ENCODE data around the gene DNAH1. TPM values are rescaled to one million over a fixed set of nuclear protein-coding genes. Genes with fewer than 3 reads are reported as not detected.
"Not testable (repeated sequence)": the region's sequence is repeated elsewhere in the genome, so short reads cannot be mapped to it uniquely, and the experiment has no call there.

Gene DNAH1
- 0.71 and 2.1 TPM in 2 replicates for total RNA-seq (2014; rRNA removed)
- polyA plus RNA-seq (2012): 0.53 TPM

GRCh38 chr3:52315977-52316764 is at the start of gene DNAH1:
DNAH1 (plus strand) TSS chr3:52316319; CDS start chr3:52322443, 6,124 bp downstream.
- peak; percentile 66 for DNase-seq (ENCODE audit: low read depth)

DNA sequence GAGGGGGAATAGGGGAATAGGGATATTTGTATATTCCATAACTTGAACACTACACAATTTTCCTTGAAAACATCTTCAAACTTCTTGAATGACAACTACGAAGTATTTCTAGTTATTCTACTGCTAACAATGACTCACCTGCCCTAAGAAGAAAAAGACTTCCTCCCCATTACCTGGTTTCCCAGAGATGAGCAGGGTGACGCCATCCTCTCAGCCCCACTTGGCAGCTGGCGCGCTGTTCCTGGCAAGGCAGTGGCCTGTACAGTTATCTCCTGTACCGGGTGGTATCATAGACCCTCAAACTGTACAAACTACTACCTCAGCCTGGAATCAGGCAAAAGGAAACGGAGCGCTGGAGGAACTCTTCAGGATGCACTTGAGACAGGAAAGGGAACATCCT is 48.1 kb upstream of the DNAH1 start:
- no peak for DNase-seq (ENCODE audit: low read depth)

DNA sequence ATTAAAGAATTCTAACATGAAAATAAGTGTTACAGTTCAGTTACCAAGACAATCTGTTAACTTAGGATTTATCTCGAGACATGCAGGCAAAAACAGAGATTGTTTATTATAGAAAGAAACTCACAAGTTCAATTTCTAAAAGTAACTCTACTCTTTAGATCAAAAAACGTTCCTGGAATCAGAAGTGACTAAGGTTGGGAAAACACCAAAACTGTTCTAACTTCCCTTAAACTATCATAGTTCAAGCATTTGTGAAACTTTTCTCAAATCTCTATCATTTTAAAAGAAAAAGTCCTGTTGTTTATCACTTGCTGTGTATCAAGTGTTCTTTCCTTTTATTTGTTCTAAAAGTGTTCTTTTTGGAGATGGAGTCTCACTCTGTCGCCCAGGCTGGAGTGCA is 46.3 kb upstream of the DNAH1 start:
- DNase-seq (ENCODE audit: low read depth): no peak

- no peak for DNase-seq (ENCODE audit: low read depth)
These were observed 45.8 kb upstream of the DNAH1 start for GRCh38 chr3:52270252-52270754.

DNA sequence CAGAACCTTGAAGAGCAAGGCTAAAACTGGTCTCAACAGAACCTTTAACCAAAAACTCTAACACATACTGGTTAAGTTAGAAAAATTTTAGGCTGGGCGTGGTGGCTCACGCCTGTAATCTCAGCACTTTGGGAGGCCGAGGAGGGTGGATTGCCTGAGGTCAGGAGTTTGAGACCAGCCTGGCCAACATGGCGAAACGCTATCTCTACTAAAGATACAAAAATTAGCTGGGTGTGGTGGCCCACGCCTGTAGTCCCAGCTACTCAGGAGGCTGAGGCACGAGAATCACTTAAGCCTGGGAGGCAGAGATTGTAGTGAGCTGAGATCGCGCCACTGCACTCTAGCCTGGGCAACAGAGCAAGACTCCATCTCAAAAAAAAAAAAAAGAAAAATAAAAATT is 43.9 kb upstream of the DNAH1 start:
- not testable (repeated sequence) for DNase-seq (ENCODE audit: low read depth)

GRCh38 chr3:52272831-52273230 is 43.3 kb upstream of the DNAH1 start:
- DNase-seq (ENCODE audit: low read depth): no peak

DNA sequence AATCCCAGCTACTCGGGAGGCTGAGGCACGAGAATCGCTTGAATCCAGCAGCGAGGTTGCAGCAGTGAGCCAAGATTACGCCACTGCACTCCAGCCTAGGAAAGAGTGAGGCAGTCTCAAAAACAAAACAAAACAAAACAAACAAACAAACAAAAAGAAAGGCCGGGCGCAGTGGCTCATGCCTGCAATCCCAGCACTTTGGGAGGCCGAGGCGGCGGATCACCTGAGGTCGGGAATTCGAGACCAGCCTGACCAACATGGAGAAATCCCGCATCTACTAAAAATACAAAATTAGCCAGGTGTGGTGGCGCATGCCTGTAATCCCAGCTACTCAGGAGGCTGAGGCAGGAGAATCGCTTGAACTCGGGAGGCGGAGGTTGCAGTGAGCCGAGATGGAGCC is 41.3 kb upstream of the DNAH1 start:
- DNase-seq (ENCODE audit: low read depth): not testable (repeated sequence)

- DNase-seq (ENCODE audit: low read depth): peak; percentile 64
These were observed 38.8 kb upstream of the DNAH1 start for GRCh38 chr3:52277071-52277964.

GRCh38 chr3:52277972-52278509 is 38.1 kb upstream of the DNAH1 start:
- peak; percentile 55 for DNase-seq (ENCODE audit: low read depth)

DNA sequence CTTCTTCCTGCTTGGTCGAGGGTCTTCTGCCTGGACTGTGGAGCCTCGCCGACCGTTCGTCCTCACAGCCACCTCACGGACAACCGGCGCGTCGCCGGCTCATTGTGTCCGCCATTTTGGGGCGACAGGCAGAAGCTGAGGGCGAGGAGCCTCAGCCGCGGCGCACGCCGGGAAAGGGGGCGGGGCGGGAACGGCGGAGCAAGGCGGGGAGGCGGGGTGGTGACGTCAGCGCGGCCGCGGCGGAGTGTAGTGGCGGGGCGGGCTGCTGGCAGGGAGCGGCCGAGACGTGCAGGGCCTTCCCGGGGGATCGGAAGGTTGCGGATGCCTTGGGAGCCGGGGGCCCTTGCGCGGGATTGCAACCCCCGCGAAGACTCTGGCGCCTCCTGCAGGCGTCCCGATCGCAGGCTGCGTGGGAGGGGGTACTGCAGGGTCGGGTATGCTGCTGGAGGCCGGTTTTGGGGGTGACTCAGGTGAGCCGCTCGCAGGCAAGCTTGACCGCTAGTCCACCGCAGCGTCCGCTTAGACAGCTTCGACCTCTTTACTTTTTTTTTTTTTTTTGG is 37.5 kb upstream of the DNAH1 start, which contains the start of gene WDR82:
Gene WDR82, minus strand, starts transcription at position 140 of the 560 bp plus-strand sequence. CDS start 288 bp downstream, outside the sequence.
- DNase-seq (ENCODE audit: low read depth): peak; percentile 90

DNA sequence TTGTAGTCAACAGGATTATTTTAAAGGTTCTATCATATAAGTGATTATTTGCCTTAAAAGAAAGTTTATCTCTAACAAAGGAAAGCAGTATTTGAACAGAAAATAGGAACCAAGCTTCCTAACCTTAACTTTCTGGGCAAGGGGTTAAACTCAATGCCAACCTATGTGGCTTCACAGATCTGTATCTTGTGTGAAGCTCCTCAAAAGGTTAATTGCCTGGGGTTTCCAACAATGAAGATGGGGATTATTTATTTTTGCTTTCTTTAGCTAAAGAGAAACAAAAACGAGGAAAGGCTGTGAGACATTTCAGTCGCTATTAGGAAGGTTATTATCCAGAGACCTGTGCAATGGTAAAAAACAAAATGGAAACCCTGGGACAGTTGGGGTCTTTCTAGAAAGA is 36.5 kb upstream of the DNAH1 start:
- no peak for DNase-seq (ENCODE audit: low read depth)

DNA sequence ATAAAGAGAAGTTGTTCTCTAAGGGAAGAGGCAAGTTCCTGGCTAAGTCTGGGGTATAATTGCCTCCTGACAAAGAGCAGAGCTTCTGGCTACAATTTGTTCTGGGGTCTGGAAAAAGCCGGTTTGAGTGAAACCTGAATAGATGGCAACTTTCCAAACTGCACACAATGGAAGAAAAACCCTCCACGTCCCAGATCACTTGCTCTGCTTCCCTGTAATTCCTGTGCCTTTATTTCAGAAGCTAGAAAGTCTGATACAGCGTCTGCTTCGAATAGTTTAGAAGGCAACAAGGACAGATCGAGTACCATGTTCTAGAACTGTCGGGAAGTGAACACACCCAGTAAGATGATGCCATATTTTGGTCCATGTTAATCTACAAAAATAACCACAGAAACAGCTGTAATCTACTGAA is 36.1 kb upstream of the DNAH1 start:
- DNase-seq (ENCODE audit: low read depth): peak; percentile 88

- DNase-seq (ENCODE audit: low read depth): peak; percentile 30
These were observed 33.9 kb upstream of the DNAH1 start for GRCh38 chr3:52281981-52282801.

DNA sequence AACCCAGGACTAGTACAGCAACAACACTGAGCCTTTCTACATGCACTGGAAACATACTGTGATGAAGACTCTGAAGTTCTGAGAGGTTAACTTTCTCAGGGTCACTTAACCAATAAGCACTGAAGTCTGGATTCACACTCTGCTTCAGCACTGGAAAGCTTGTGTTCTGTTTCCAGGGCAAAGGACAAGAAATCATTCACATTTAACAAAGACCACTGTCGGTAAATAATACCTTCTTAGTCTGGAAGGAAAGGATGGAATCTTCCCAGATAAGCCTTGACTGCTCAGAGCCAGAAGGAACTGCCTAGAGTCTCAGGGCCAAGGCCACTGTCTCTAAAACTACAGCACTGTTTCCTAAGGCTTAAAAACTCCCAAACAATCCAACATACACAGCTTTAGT is 32.8 kb upstream of the DNAH1 start:
- no peak for DNase-seq (ENCODE audit: low read depth)

DNA sequence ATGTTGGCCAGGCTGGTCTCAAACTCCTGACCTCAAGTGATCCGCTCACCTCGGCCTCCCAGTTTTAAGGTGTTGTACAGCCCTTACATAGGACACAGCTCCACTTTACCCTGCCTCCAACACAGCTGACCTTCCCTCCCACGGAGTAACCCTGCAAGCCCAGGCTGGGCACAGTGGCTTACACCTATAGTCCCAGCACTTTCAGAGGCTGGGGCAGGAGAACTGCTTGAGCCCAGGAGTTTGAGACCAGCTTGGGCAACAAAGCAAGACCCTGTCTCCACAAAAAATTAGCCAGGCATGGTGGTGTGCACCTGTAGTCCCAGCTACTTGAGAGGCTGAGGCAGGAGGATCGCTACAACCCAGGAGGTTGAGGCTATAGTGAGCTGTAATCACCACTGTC is 32.1 kb upstream of the DNAH1 start:
- DNase-seq (ENCODE audit: low read depth): not testable (repeated sequence)

- peak; percentile 8 for DNase-seq (ENCODE audit: low read depth)
These were observed 29.4 kb upstream of the DNAH1 start for GRCh38 chr3:52286777-52287110.

- no peak for DNase-seq (ENCODE audit: low read depth)
These were observed 27.4 kb upstream of the DNAH1 start for GRCh38 chr3:52288674-52289073.

DNA sequence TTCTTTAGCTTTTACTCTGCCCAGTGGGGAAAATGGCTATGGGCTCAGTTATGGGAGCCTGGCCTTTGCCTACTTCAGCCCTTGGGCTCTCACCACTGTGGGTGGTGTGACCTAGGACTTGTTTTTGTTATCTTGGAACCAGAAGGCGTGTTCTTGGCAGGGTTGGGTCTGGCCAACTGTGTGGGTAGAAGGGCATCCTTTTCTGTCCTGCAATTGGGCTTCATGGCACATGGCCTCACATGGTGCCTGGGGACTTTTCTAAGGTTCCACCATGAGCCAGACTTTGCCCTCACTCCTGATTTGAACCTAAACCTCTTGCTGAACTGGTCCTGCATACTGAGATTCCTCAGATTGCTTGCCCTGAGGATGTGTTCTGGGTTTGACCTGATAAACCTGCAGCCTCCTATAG is 26.8 kb upstream of the DNAH1 start:
- DNase-seq (ENCODE audit: low read depth): no peak

- DNase-seq (ENCODE audit: low read depth): no peak
These were observed 26.1 kb upstream of the DNAH1 start for GRCh38 chr3:52289747-52290595.
